HepG2 (cell line): Measurements from ENCODE around the gene TSHZ2. TPM values are rescaled to one million over a fixed set of nuclear protein-coding genes. Genes with fewer than 3 reads are reported as not detected.

Experiments
- ATAC-seq: fragments of 200-7000 bp; cut with Tn5 transposase; 3 replicates; pipeline ENCODE4 v1.9.1; 2020; ENCODE audit warnings: mild to moderate bottlenecking, moderate library complexity
- BruUV-seq: library from RNA; stranded (reverse); fragments of 400-500 nt; replicated peaks from 2 replicates; lab custom pipeline; 2021; lab: Mats Ljungman, UMichigan
- CTCF ChIA-PET: fragments of 300-600 bp; formaldehyde crosslinking; extraction: SDS; loops from one replicate; lab custom pipeline; 2021; ENCODE audit warnings: low total read pairs, inconsistent platforms, low intra/inter-chr PET ratio; lab: Yijun Ruan, JAX
- POLR2A ChIA-PET: fragments of 350-600 bp; sonication (Branson Sonifier 250); formaldehyde crosslinking; loops from one replicate; lab custom pipeline; 2020; ENCODE audit warnings: antibody characterized with exemption, inconsistent platforms; lab: Yijun Ruan, JAX
- DNase-seq: peaks from one replicate; pipeline ENCODE4 v3.0.0-alpha.2; 2015; ENCODE audit warnings: low spot score
- FAIRE-seq: peaks from 3 replicates; lab custom pipeline; 2011; peaks lifted over from hg19 to GRCh38; lab: Jason Lieb, UNC
- H2AFZ ChIP-seq: one replicate; pipeline ENCODE4 v1.6.1; 2011; ENCODE audit warnings: low read length, inconsistent platforms
- H3K27ac ChIP-seq: fragments of 300-600 bp; 3 replicates; pipeline ENCODE4 v1.8.0; 2011; ENCODE audit warnings: mixed run types, mild to moderate bottlenecking, mixed read lengths, low read length, inconsistent platforms; ENCODE audit not compliant: insufficient read depth; ENCODE audit errors: extremely low read length
- H3K27me3 ChIP-seq, 2 experiments: fragments of 200-600 bp in 1 of 2; 2 replicates in 1 of 2; 3 replicates in 1 of 2; pipeline versions ENCODE4 v1.6.0 to v1.8.0; 2011; ENCODE audit warnings: low read length in 2 of 2, mild to moderate bottlenecking in 2 of 2, moderate library complexity in 2 of 2, inconsistent platforms in 1 of 2; ENCODE audit not compliant: insufficient read depth in 2 of 2, control insufficient read depth in 1 of 2
- H3K36me3 ChIP-seq, 2 experiments: fragments of 200-600 bp in 1 of 2; replicated peaks in 1 of 2; 2 replicates in 1 of 2; 3 replicates in 1 of 2; pipeline versions ENCODE4 v1.5.1 to v1.8.0; 2011; ENCODE audit warnings: low read length in 2 of 2, inconsistent platforms in 1 of 2; ENCODE audit not compliant: insufficient read depth in 2 of 2, control insufficient read depth in 1 of 2
- H3K4me1 ChIP-seq: 2 replicates; pipeline ENCODE4 v1.5.1; 2012; ENCODE audit warnings: low read length, inconsistent platforms; ENCODE audit not compliant: insufficient read depth
- H3K4me2 ChIP-seq: 2 replicates; pipeline ENCODE4 v1.6.0; 2011; ENCODE audit warnings: low read depth, low read length, inconsistent platforms
- H3K4me3 ChIP-seq, 3 experiments: fragments of 200-600 bp in 1 of 3; sonication (generic), shearing (Covaris generic) in 1 of 3; replicated peaks in 1 of 3; 2 replicates each; pipeline ENCODE4 v1.5.1; 2011 to 2016; ENCODE audit warnings: low read length in 3 of 3, inconsistent platforms in 2 of 3, low read depth in 2 of 3, mild to moderate bottlenecking in 2 of 3, control low read depth in 1 of 3, mixed read lengths in 1 of 3; ENCODE audit not compliant: insufficient read depth in 1 of 3
- H3K79me2 ChIP-seq: one replicate; pipeline ENCODE4 v1.6.1; 2011; ENCODE audit warnings: low read length, inconsistent platforms; ENCODE audit not compliant: insufficient read depth
- H3K9ac ChIP-seq: 2 replicates; pipeline ENCODE4 v1.6.0; 2011; ENCODE audit warnings: mild to moderate bottlenecking, low read depth, low read length, inconsistent platforms; ENCODE audit not compliant: insufficient read depth
- H3K9me3 ChIP-seq: 2 replicates; pipeline ENCODE4 v1.5.1; 2012; ENCODE audit warnings: mild to moderate bottlenecking, low read length
- H4K20me1 ChIP-seq: 2 replicates; pipeline ENCODE4 v1.6.0; 2011; ENCODE audit warnings: inconsistent platforms, mild to moderate bottlenecking, low read length, moderate library complexity; ENCODE audit not compliant: insufficient read depth
- ARNTL ChIP-seq: sonication (generic); formaldehyde crosslinking; IDR thresholded peaks from 2 replicates; pipeline ENCODE4 v1.4.0; 2020; ENCODE audit warnings: mild to moderate bottlenecking, missing genetic modification reagents
- EZH2 ChIP-seq: conservative IDR thresholded peaks from 2 replicates; pipeline ENCODE4 v1.6.1; 2012; ENCODE audit warnings: mild to moderate bottlenecking, low read depth, low read length, moderate library complexity
- FIP1L1 ChIP-seq: fragments of 200-400 bp; formaldehyde crosslinking; IDR thresholded peaks from 2 replicates; pipeline ENCODE4 v1.6.1; 2018; ENCODE audit warnings: low read depth, mild to moderate bottlenecking, low read length, moderate library complexity, borderline replicate concordance; ENCODE audit not compliant: insufficient read depth
- GTF2F1 ChIP-seq: fragments of 150-350 bp; IDR thresholded peaks from 2 replicates; pipeline ENCODE4 v1.6.1; 2014; ENCODE audit warnings: low read length
- HNRNPL ChIP-seq: fragments of 200-400 bp; formaldehyde crosslinking; IDR thresholded peaks from 2 replicates; pipeline ENCODE4 v1.6.1; 2017; ENCODE audit warnings: mild to moderate bottlenecking, low read depth, low read length
- KDM2A ChIP-seq: sonication (generic); formaldehyde crosslinking; IDR thresholded peaks from 2 replicates; pipeline ENCODE4 v1.4.0; 2020; ENCODE audit warnings: low read depth, missing genetic modification reagents, borderline replicate concordance
- LCORL ChIP-seq, 2 experiments: fragments of 450-650 bp in 1 of 2; sonication (generic) in 1 of 2; formaldehyde crosslinking in 1 of 2; IDR thresholded peaks; 2 replicates each; pipeline versions ENCODE4 v1.5.0 to v1.6.1; 2017 to 2020; ENCODE audit warnings: antibody characterized with exemption in 1 of 2, missing genetic modification reagents in 1 of 2
- MBNL3 ChIP-seq: fragments of 250-450 bp; sonication (Bioruptor Pico); conservative IDR thresholded peaks from 2 replicates; pipeline ENCODE4 v1.8.0; 2022; ENCODE audit warnings: mild to moderate bottlenecking, inconsistent platforms
- MTA1 ChIP-seq: sonication (generic); formaldehyde crosslinking; IDR thresholded peaks from 2 replicates; pipeline ENCODE4 v1.4.0; 2020; ENCODE audit warnings: missing genetic modification reagents, mild to moderate bottlenecking, borderline replicate concordance
- NFKBIZ ChIP-seq: IDR thresholded peaks from 2 replicates; pipeline ENCODE4 v1.6.1; 2018; ENCODE audit warnings: missing genetic modification reagents, missing compliant biosample characterization
- NR2F6 ChIP-seq, 2 experiments: IDR thresholded peaks; 2 replicates each; pipeline ENCODE4 v1.6.1; 2016; ENCODE audit warnings: antibody characterized with exemption in 1 of 2, mild to moderate bottlenecking in 1 of 2
- PHF21A ChIP-seq: sonication (generic); formaldehyde crosslinking; IDR thresholded peaks from 2 replicates; pipeline ENCODE4 v1.5.0; 2020; ENCODE audit warnings: mild to moderate bottlenecking, missing genetic modification reagents
- RFXANK ChIP-seq: IDR thresholded peaks from 2 replicates; pipeline ENCODE4 v1.6.1; 2016
- TARDBP ChIP-seq: sonication (generic); formaldehyde crosslinking; IDR thresholded peaks from 2 replicates; pipeline ENCODE4 v1.8.0; 2022; ENCODE audit warnings: mild to moderate bottlenecking, missing genetic modification reagents
- ZKSCAN5 ChIP-seq: sonication (generic); formaldehyde crosslinking; IDR thresholded peaks from 2 replicates; pipeline ENCODE4 v1.5.1; 2020; ENCODE audit warnings: mild to moderate bottlenecking, missing genetic modification reagents
- ZNF143 ChIP-seq: sonication (generic); formaldehyde crosslinking; IDR thresholded peaks from 2 replicates; pipeline ENCODE4 v1.4.0; 2020; ENCODE audit warnings: missing genetic modification reagents
- ZNF296 ChIP-seq: sonication (generic); formaldehyde crosslinking; conservative IDR thresholded peaks from 2 replicates; pipeline ENCODE4 v1.5.0; 2020; ENCODE audit warnings: mild to moderate bottlenecking, missing genetic modification reagents
- ZNF30 ChIP-seq: sonication (generic); formaldehyde crosslinking; IDR thresholded peaks from 2 replicates; pipeline ENCODE4 v1.5.0; 2020; ENCODE audit warnings: mild to moderate bottlenecking, missing genetic modification reagents
- ZNF329 ChIP-seq: sonication (generic); formaldehyde crosslinking; IDR thresholded peaks from 2 replicates; pipeline ENCODE4 v1.9.0; 2021; ENCODE audit warnings: low read depth, mild to moderate bottlenecking, missing genetic modification reagents
- ZNF367 ChIP-seq: sonication (generic); formaldehyde crosslinking; IDR thresholded peaks from 2 replicates; pipeline ENCODE4 v1.4.0; 2020; ENCODE audit warnings: missing genetic modification reagents, borderline replicate concordance
- ZNF563 ChIP-seq: sonication (generic); formaldehyde crosslinking; IDR thresholded peaks from 2 replicates; pipeline ENCODE4 v1.8.0; 2022; ENCODE audit warnings: mild to moderate bottlenecking, moderate library complexity, missing genetic modification reagents
- ZNF605 ChIP-seq: sonication (generic); formaldehyde crosslinking; IDR thresholded peaks from 2 replicates; pipeline ENCODE4 v1.8.0; 2022; ENCODE audit warnings: mild to moderate bottlenecking, missing genetic modification reagents
- ZNF709 ChIP-seq: sonication (generic); formaldehyde crosslinking; IDR thresholded peaks from 2 replicates; pipeline ENCODE4 v1.5.0; 2020; ENCODE audit warnings: mild to moderate bottlenecking, missing genetic modification reagents
- ZNF724P ChIP-seq: sonication (generic); formaldehyde crosslinking; IDR thresholded peaks from 2 replicates; pipeline ENCODE4 v1.8.0; 2022; ENCODE audit warnings: missing genetic modification reagents, borderline replicate concordance
- WGBS: methylation state at CpG from one replicate; pipeline ENCODE4 v1.1.6; 2017; ENCODE audit warnings: low lambda C conversion rate; 5-methylcytosine and 5-hydroxymethylcytosine counted together
- in situ Hi-C: cut with HindIII; loops from 2 replicates; pipeline ENCODE4 v1.10.0; 2017; ENCODE audit warnings: low pct_unique_long_range_greater_than_20kb; ENCODE audit not compliant: extremely low pct_ligation_motif_present
- intact Hi-C: fragments of 100-400 bp; cut with micrococcal nuclease; formaldehyde crosslinking; loops from one replicate; pipeline ENCODE4 v1.10.0; 2022; ENCODE audit not compliant: unreplicated experiment
- polyA plus RNA-seq, 8 experiments: library from polyadenylated mRNA; depleted of rRNA in 3 of 8; stranded (reverse) in 7 of 8; unstranded in 1 of 8; fragments of >200 nt; fragmentation: Illumina TruSeq in 4 of 8; extraction: Trizol in 4 of 8; gene quantifications; 2 replicates each; pipeline versions ENCODE4 v1.2.1 to v1.2.3, GENCODE V29; 2011 to 2016; ENCODE audit warnings: low read depth in 4 of 8, missing spikeins in 1 of 8, mixed read lengths in 1 of 8; ENCODE audit not compliant: insufficient read depth in 1 of 8
- total RNA-seq, 5 experiments: library from RNA; depleted of rRNA; stranded (reverse); fragments of >200 nt; fragmentation: Illumina TruSeq; extraction: Trizol; gene quantifications; 2 replicates each; pipeline ENCODE4 v1.2.3, GENCODE V29; 2016; ENCODE audit warnings: low read depth in 1 of 5

TSHZ2 gene
- total and polyA plus RNA-seq, 2 of the 13 experiments (the other 11 are each of a cell fraction or from before 2014, with no cell fraction given) = 0.01 TPM; not detected in 1

- ATAC-seq = peak; percentile 73
- DNase-seq = no peak
- TF ChIP-seq ZNF605 (CRISPR knock-in tag) = 0 out of 2 replicates have a peak, but pooled peaks have one; percentile 30
- TF ChIP-seq ZNF329 (CRISPR knock-in tag) = no peak
- TF ChIP-seq HNRNPL = 0 out of 2 replicates have a peak, but pooled peaks have one; percentile 45
- no peak for TF ChIP-seq ZNF724P (CRISPR knock-in tag)
- TF ChIP-seq MTA1 = 0 out of 2 replicates have a peak, but pooled peaks have one; percentile 24
- no peak for TF ChIP-seq LCORL (IDR thresholded peaks at IDR 0.05)
- no peak for TF ChIP-seq LCORL (CRISPR knock-in tag; IDR thresholded peaks at IDR 0.05)
- no peak for TF ChIP-seq ARNTL (CRISPR knock-in tag)
- no peak for TF ChIP-seq ZNF367 (CRISPR knock-in tag)
- no peak for TF ChIP-seq FIP1L1
- TF ChIP-seq NFKBIZ (CRISPR knock-in tag) = no peak
- TF ChIP-seq EZH2 = 0 out of 2 replicates have a peak, but pooled peaks have one; percentile 81
- TF ChIP-seq ZNF563 (CRISPR knock-in tag) = no peak
- TF ChIP-seq TARDBP (CRISPR knock-in tag) = no peak
- TF ChIP-seq GTF2F1 = no peak
- no peak for TF ChIP-seq ZNF296 (CRISPR knock-in tag)
- TF ChIP-seq ZNF143 (CRISPR knock-in tag) = no peak
- no peak for TF ChIP-seq NR2F6 (IDR thresholded peaks at IDR 0.05)
- no peak for TF ChIP-seq NR2F6 (CRISPR knock-in tag; IDR thresholded peaks at IDR 0.05)
- no peak for TF ChIP-seq ZNF30 (CRISPR knock-in tag)
- peak; percentile 37; the same call in 1 of the 2 replicates for TF ChIP-seq KDM2A (CRISPR knock-in tag)
- no peak for TF ChIP-seq RFXANK (CRISPR knock-in tag)
- TF ChIP-seq ZNF709 (CRISPR knock-in tag) = no peak
- TF ChIP-seq ZKSCAN5 (CRISPR knock-in tag) = no peak
- no peak for TF ChIP-seq PHF21A (CRISPR knock-in tag)
- no peak for TF ChIP-seq MBNL3 (CRISPR knock-in tag)
- TF ChIP-seq, all 625 proteins: peak for 5
- H4K20me1 ChIP-seq = no peaks in the 10 kb centered on the region
- H2AFZ ChIP-seq = no peak overlapping the region
- H3K9me3 ChIP-seq = no peaks in the 10 kb centered on the region
- in situ Hi-C loops (no loop called here), intact Hi-C loops (loop anchor here (2.0 kb wide), 1 partner anchor 108 kb away; no protein-coding TSS in a partner anchor)
- peak overlapping the region in 1 of 3 experiments; percentile 68; a peak in 2 of 6 replicates for H3K4me3 ChIP-seq
- H3K27ac ChIP-seq = no peak overlapping the region
- WGBS = 13% methylated on average over 31 of the region's 39 CpGs
- no TSS peak for BruUV-seq
- H3K27me3 ChIP-seq = peaks cover 0 to 40% of the 10 kb centered on the region in 2 experiments; a peak in 3 of 5 replicates
- H3K36me3 ChIP-seq = no peaks in the 10 kb centered on the region
- POLR2A ChIA-PET = no interaction called here
- H3K4me1 ChIP-seq = peaks cover 14% of the 10 kb centered on the region
- FAIRE-seq = no peak
- no peak overlapping the region for H3K9ac ChIP-seq
- no peaks in the 10 kb centered on the region for H3K79me2 ChIP-seq
- H3K4me2 ChIP-seq = peak overlapping the region; percentile 74
- CTCF ChIA-PET = no interaction called here
These were observed 1.0 kb downstream of the TSHZ2 start for GRCh38 chr20:52972965-52973819.
